HepG2 (cell line): ENCODE measurements around the gene SLC8B1. TPM values are rescaled to one million over a fixed set of nuclear protein-coding genes. Genes with fewer than 3 reads are reported as not detected.

Source experiments
- ATAC-seq: fragments of 200-7000 bp; cut with Tn5 transposase; 3 replicates; pipeline ENCODE4 v1.9.1; 2020; ENCODE audit warnings: mild to moderate bottlenecking, moderate library complexity
- BruUV-seq: library from RNA; stranded (reverse); fragments of 400-500 nt; replicated peaks from 2 replicates; lab custom pipeline; 2021; lab: Mats Ljungman, UMichigan
- CTCF ChIA-PET: fragments of 300-600 bp; formaldehyde crosslinking; extraction: SDS; loops from one replicate; lab custom pipeline; 2021; ENCODE audit warnings: low total read pairs, inconsistent platforms, low intra/inter-chr PET ratio; lab: Yijun Ruan, JAX
- POLR2A ChIA-PET: fragments of 350-600 bp; sonication (Branson Sonifier 250); formaldehyde crosslinking; loops from one replicate; lab custom pipeline; 2020; ENCODE audit warnings: antibody characterized with exemption, inconsistent platforms; lab: Yijun Ruan, JAX
- DNase-seq: peaks from one replicate; pipeline ENCODE4 v3.0.0-alpha.2; 2015; ENCODE audit warnings: low spot score
- FAIRE-seq: peaks from 3 replicates; lab custom pipeline; 2011; peaks lifted over from hg19 to GRCh38; lab: Jason Lieb, UNC
- H2AFZ ChIP-seq: one replicate; pipeline ENCODE4 v1.6.1; 2011; ENCODE audit warnings: low read length, inconsistent platforms
- H3K27ac ChIP-seq: fragments of 300-600 bp; 3 replicates; pipeline ENCODE4 v1.8.0; 2011; ENCODE audit warnings: mixed run types, mild to moderate bottlenecking, mixed read lengths, low read length, inconsistent platforms; ENCODE audit not compliant: insufficient read depth; ENCODE audit errors: extremely low read length
- H3K27me3 ChIP-seq, 2 experiments: fragments of 200-600 bp in 1 of 2; 2 replicates in 1 of 2; 3 replicates in 1 of 2; pipeline versions ENCODE4 v1.6.0 to v1.8.0; 2011; ENCODE audit warnings: low read length in 2 of 2, mild to moderate bottlenecking in 2 of 2, moderate library complexity in 2 of 2, inconsistent platforms in 1 of 2; ENCODE audit not compliant: insufficient read depth in 2 of 2, control insufficient read depth in 1 of 2
- H3K36me3 ChIP-seq, 2 experiments: fragments of 200-600 bp in 1 of 2; replicated peaks in 1 of 2; 2 replicates in 1 of 2; 3 replicates in 1 of 2; pipeline versions ENCODE4 v1.5.1 to v1.8.0; 2011; ENCODE audit warnings: low read length in 2 of 2, inconsistent platforms in 1 of 2; ENCODE audit not compliant: insufficient read depth in 2 of 2, control insufficient read depth in 1 of 2
- H3K4me1 ChIP-seq: 2 replicates; pipeline ENCODE4 v1.5.1; 2012; ENCODE audit warnings: low read length, inconsistent platforms; ENCODE audit not compliant: insufficient read depth
- H3K4me2 ChIP-seq: 2 replicates; pipeline ENCODE4 v1.6.0; 2011; ENCODE audit warnings: low read depth, low read length, inconsistent platforms
- H3K4me3 ChIP-seq, 3 experiments: fragments of 200-600 bp in 1 of 3; sonication (generic), shearing (Covaris generic) in 1 of 3; replicated peaks in 1 of 3; 2 replicates each; pipeline ENCODE4 v1.5.1; 2011 to 2016; ENCODE audit warnings: low read length in 3 of 3, inconsistent platforms in 2 of 3, low read depth in 2 of 3, mild to moderate bottlenecking in 2 of 3, control low read depth in 1 of 3, mixed read lengths in 1 of 3; ENCODE audit not compliant: insufficient read depth in 1 of 3
- H3K79me2 ChIP-seq: one replicate; pipeline ENCODE4 v1.6.1; 2011; ENCODE audit warnings: low read length, inconsistent platforms; ENCODE audit not compliant: insufficient read depth
- H3K9ac ChIP-seq: 2 replicates; pipeline ENCODE4 v1.6.0; 2011; ENCODE audit warnings: mild to moderate bottlenecking, low read depth, low read length, inconsistent platforms; ENCODE audit not compliant: insufficient read depth
- H3K9me3 ChIP-seq: 2 replicates; pipeline ENCODE4 v1.5.1; 2012; ENCODE audit warnings: mild to moderate bottlenecking, low read length
- H4K20me1 ChIP-seq: 2 replicates; pipeline ENCODE4 v1.6.0; 2011; ENCODE audit warnings: inconsistent platforms, mild to moderate bottlenecking, low read length, moderate library complexity; ENCODE audit not compliant: insufficient read depth
- GATAD2A ChIP-seq: IDR thresholded peaks from 2 replicates; pipeline ENCODE4 v1.6.1; 2016
- KLF11 ChIP-seq: IDR thresholded peaks from 2 replicates; pipeline ENCODE4 v1.6.1; 2016; ENCODE audit warnings: missing compliant biosample characterization
- MAFK ChIP-seq, 2 experiments: IDR thresholded peaks in 1 of 2; conservative IDR thresholded peaks in 1 of 2; 2 replicates each; pipeline ENCODE4 v1.6.1; 2011; ENCODE audit warnings: improper control_type of control experiment in 2 of 2, low read length in 2 of 2
- RARA ChIP-seq: IDR thresholded peaks from 2 replicates; pipeline ENCODE4 v1.6.1; 2016; ENCODE audit warnings: missing genetic modification reagents, missing compliant biosample characterization
- ZNF83 ChIP-seq: sonication (generic); formaldehyde crosslinking; IDR thresholded peaks from 2 replicates; pipeline ENCODE4 v1.4.0; 2020; ENCODE audit warnings: missing genetic modification reagents, mild to moderate bottlenecking, borderline replicate concordance
- WGBS: methylation state at CpG from one replicate; pipeline ENCODE4 v1.1.6; 2017; ENCODE audit warnings: low lambda C conversion rate; 5-methylcytosine and 5-hydroxymethylcytosine counted together
- in situ Hi-C: cut with HindIII; loops from 2 replicates; pipeline ENCODE4 v1.10.0; 2017; ENCODE audit warnings: low pct_unique_long_range_greater_than_20kb; ENCODE audit not compliant: extremely low pct_ligation_motif_present
- intact Hi-C: fragments of 100-400 bp; cut with micrococcal nuclease; formaldehyde crosslinking; loops from one replicate; pipeline ENCODE4 v1.10.0; 2022; ENCODE audit not compliant: unreplicated experiment
- polyA plus RNA-seq, 8 experiments: library from polyadenylated mRNA; depleted of rRNA in 3 of 8; stranded (reverse) in 7 of 8; unstranded in 1 of 8; fragments of >200 nt; fragmentation: Illumina TruSeq in 4 of 8; extraction: Trizol in 4 of 8; gene quantifications; 2 replicates each; pipeline versions ENCODE4 v1.2.1 to v1.2.3, GENCODE V29; 2011 to 2016; ENCODE audit warnings: low read depth in 4 of 8, missing spikeins in 1 of 8, mixed read lengths in 1 of 8; ENCODE audit not compliant: insufficient read depth in 1 of 8
- total RNA-seq, 5 experiments: library from RNA; depleted of rRNA; stranded (reverse); fragments of >200 nt; fragmentation: Illumina TruSeq; extraction: Trizol; gene quantifications; 2 replicates each; pipeline ENCODE4 v1.2.3, GENCODE V29; 2016; ENCODE audit warnings: low read depth in 1 of 5

The SLC8B1 gene
- total and polyA plus RNA-seq, 2 of the 13 experiments (the other 11 are each of a cell fraction or from before 2014, with no cell fraction given): 6.8 to 8.0 TPM

DNA sequence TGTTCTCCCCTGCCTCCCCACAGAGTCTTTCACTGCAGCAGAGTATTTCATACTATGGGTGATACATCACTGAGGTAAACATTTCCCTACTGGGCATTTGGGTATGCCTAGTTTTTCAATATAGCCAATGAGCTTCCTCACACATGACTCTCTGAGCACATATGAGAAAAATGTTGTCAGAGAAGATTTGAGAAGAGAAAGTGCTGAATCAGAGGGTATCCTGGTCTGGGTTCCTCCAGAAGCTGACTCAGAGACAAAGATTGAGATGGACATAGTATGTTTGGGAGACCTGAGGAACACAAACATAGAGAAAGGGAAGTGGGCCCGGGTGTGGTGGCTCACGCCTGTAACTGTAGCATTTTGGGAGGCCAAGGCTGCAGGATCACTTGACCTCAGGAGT lies 12.6 kb downstream of the SLC8B1 start:
- H3K4me1 ChIP-seq: no peaks in the 10 kb centered on the region
- in situ Hi-C loops: no loop called here
- TF ChIP-seq KLF11 (CRISPR knock-in tag) (no peak), MAFK (conservative IDR thresholded peaks at IDR 0.05 in 1 of 2, IDR thresholded peaks at IDR 0.05 in 1 of 2; ENCODE audit: low read length in 2 of 2) (peak; percentile 23 to 39; a peak in 2 of 4 replicates)
- ATAC-seq: no peak
- H3K4me2 ChIP-seq: no peak overlapping the region
- H3K36me3 ChIP-seq: peaks cover 5 to 7% of the 10 kb centered on the region in 2 experiments; a peak in 1 of 5 replicates
- intact Hi-C loops: no loop called here
- no peak overlapping the region for H3K27ac ChIP-seq
- no peak overlapping the region for H2AFZ ChIP-seq
- BruUV-seq: no TSS peak
- H4K20me1 ChIP-seq: no peaks in the 10 kb centered on the region
- no peak overlapping the region for H3K4me3 ChIP-seq
- POLR2A ChIA-PET: interaction anchor here (1.2 kb wide), 1 partner anchor 13 kb away, joined by 3 read pairs; the partner anchor contains the start of gene SLC8B1
- CTCF ChIA-PET: no interaction called here
- H3K9ac ChIP-seq: no peak overlapping the region
- FAIRE-seq: no peak
- H3K9me3 ChIP-seq: no peaks in the 10 kb centered on the region
- DNase-seq: no peak
- 97% methylated on average over 2 of the region's 2 CpGs for WGBS
- H3K79me2 ChIP-seq: no peaks in the 10 kb centered on the region
- H3K27me3 ChIP-seq: no peaks in the 10 kb centered on the region

DNA sequence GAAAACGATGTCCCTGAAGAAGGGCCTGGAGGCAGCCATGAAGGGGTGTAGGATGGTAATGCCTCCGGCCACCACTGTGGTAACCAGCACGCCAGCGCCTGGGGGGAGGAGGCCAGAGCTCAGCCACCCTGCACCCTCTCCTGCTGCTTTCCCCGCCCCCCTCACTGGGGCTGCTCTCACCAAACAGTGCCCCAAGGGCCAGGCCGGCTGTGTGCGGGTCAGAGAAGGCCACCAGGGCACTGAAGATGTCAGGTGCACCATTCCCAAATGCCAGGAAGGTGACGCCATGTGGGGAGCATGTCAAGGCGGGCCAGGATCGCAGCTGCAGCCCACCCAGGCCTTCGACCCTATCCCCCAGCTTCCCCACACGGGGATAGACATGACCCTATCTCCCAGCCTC lies 14.5 kb downstream of the SLC8B1 start:
- 80% methylated on average over 2 of the region's 12 CpGs for WGBS
- CTCF ChIA-PET: no interaction called here
- Histone ChIP-seq H4K20me1 (no peaks in the 10 kb centered on the region), H3K27ac (no peak overlapping the region), H3K9ac (no peak overlapping the region), H2AFZ (no peak overlapping the region), H3K9me3 (no peaks in the 10 kb centered on the region), H3K4me2 (no peak overlapping the region), H3K36me3 (peaks cover 5 to 7% of the 10 kb centered on the region in 2 experiments; a peak in 1 of 5 replicates), H3K4me1 (no peaks in the 10 kb centered on the region), H3K4me3 (no peak overlapping the region), H3K27me3 (no peaks in the 10 kb centered on the region), H3K79me2 (no peaks in the 10 kb centered on the region)
- no TSS peak for BruUV-seq
- intact Hi-C loops: no loop called here
- POLR2A ChIA-PET: no interaction called here
- ATAC-seq (no peak; the same call in 2 of the 3 replicates), DNase-seq (no peak), FAIRE-seq (no peak)
- TF ChIP-seq ZNF83 (CRISPR knock-in tag) (no peak), RARA (CRISPR knock-in tag) (no peak), GATAD2A (CRISPR knock-in tag) (no peak)
- in situ Hi-C loops: no loop called here
